H7 (cell line): Measurements from ENCODE around the gene TPK1. TPM values are rescaled to one million over a fixed set of nuclear protein-coding genes. Genes with fewer than 3 reads are reported as not detected.

Experiments
- DNase-seq: peaks from one replicate; pipeline ENCODE4 v3.0.0; 2012
- H3K27me3 ChIP-seq: 2 replicates; pipeline ENCODE4 v1.6.0; 2011; ENCODE audit warnings: mild to moderate bottlenecking, low read length; ENCODE audit not compliant: control insufficient read depth, insufficient read depth
- H3K36me3 ChIP-seq: replicated peaks from 2 replicates; pipeline ENCODE4 v1.5.1; 2011; ENCODE audit warnings: low read length; ENCODE audit not compliant: control insufficient read depth, insufficient read depth
- H3K4me3 ChIP-seq: 2 replicates; pipeline ENCODE4 v1.5.1; 2011; ENCODE audit warnings: low read depth, mild to moderate bottlenecking, control low read depth, low read length, moderate library complexity; ENCODE audit not compliant: insufficient read depth
- total RNA-seq: library from RNA; depleted of rRNA; stranded (reverse); fragments of >200 nt; shearing (Covaris generic); gene quantifications from 2 replicates; pipeline ENCODE4 v1.2.3, GENCODE V29; 2014

Gene TPK1
- total RNA-seq, 1 experiment from 2014 or later = 6.2 TPM

GRCh38 chr7:144518360-144518759, 317.5 kb downstream of the TPK1 start:
- H3K36me3 ChIP-seq = no peaks in the 10 kb centered on the region
- H3K4me3 ChIP-seq = no peak overlapping the region
- H3K27me3 ChIP-seq = no peaks in the 10 kb centered on the region
- DNase-seq = no peak

GRCh38 chr7:144517749-144518148, 318.1 kb downstream of the TPK1 start:
- Histone ChIP-seq H3K27me3 (no peaks in the 10 kb centered on the region), H3K36me3 (no peaks in the 10 kb centered on the region), H3K4me3 (no peak overlapping the region)
- DNase-seq = no peak

GRCh38 chr7:144516729-144517525, 318.9 kb downstream of the TPK1 start:
- DNase-seq = no peak
- Histone ChIP-seq H3K36me3 (no peaks in the 10 kb centered on the region), H3K4me3 (no peak overlapping the region), H3K27me3 (no peaks in the 10 kb centered on the region)

- H3K36me3 ChIP-seq = no peaks in the 10 kb centered on the region
- no peak overlapping the region for H3K4me3 ChIP-seq
- H3K27me3 ChIP-seq = no peaks in the 10 kb centered on the region
- no peak for DNase-seq
Measured at GRCh38 chr7:144513334-144513733, 322.5 kb downstream of the TPK1 start.

GRCh38 chr7:144510621-144511020, 325.2 kb downstream of the TPK1 start:
- DNase-seq = no peak
- Histone ChIP-seq H3K4me3 (no peak overlapping the region), H3K36me3 (no peaks in the 10 kb centered on the region), H3K27me3 (no peaks in the 10 kb centered on the region)

- no peak overlapping the region for H3K4me3 ChIP-seq
- no peak for DNase-seq
- H3K36me3 ChIP-seq = no peaks in the 10 kb centered on the region
- no peaks in the 10 kb centered on the region for H3K27me3 ChIP-seq
Measured at GRCh38 chr7:144508702-144509101, 327.2 kb downstream of the TPK1 start.

- no peak for DNase-seq
Measured at GRCh38 chr7:144503215-144503614, 332.6 kb downstream of the TPK1 start.

GRCh38 chr7:144500225-144500624, 335.6 kb downstream of the TPK1 start:
- H3K36me3 ChIP-seq = no peaks in the 10 kb centered on the region
- no peak for DNase-seq
- no peak overlapping the region for H3K4me3 ChIP-seq
- H3K27me3 ChIP-seq = no peaks in the 10 kb centered on the region

More at GRCh38 chr7:144503215-144503614, 332.6 kb downstream of the TPK1 start:
- Histone ChIP-seq H3K36me3 (no peaks in the 10 kb centered on the region), H3K27me3 (no peaks in the 10 kb centered on the region), H3K4me3 (no peak overlapping the region)

GRCh38 chr7:144497282-144497681, 338.6 kb downstream of the TPK1 start:
- DNase-seq = no peak
- no peaks in the 10 kb centered on the region for H3K27me3 ChIP-seq
- H3K4me3 ChIP-seq = no peak overlapping the region
- no peaks in the 10 kb centered on the region for H3K36me3 ChIP-seq

GRCh38 chr7:144494355-144494754, 341.5 kb downstream of the TPK1 start:
- H3K4me3 ChIP-seq = no peak overlapping the region
- H3K27me3 ChIP-seq = no peaks in the 10 kb centered on the region
- no peaks in the 10 kb centered on the region for H3K36me3 ChIP-seq
- no peak for DNase-seq

- Histone ChIP-seq H3K36me3 (no peaks in the 10 kb centered on the region), H3K4me3 (no peak overlapping the region), H3K27me3 (no peaks in the 10 kb centered on the region)
- no peak for DNase-seq
Measured at GRCh38 chr7:144489504-144489903, 346.3 kb downstream of the TPK1 start.

GRCh38 chr7:144488977-144489376, 346.9 kb downstream of the TPK1 start:
- Histone ChIP-seq H3K36me3 (no peaks in the 10 kb centered on the region), H3K4me3 (no peak overlapping the region), H3K27me3 (no peaks in the 10 kb centered on the region)
- no peak for DNase-seq

GRCh38 chr7:144487901-144488300, 348.0 kb downstream of the TPK1 start:
- peak; percentile 35 for DNase-seq
- Histone ChIP-seq H3K27me3 (no peaks in the 10 kb centered on the region), H3K4me3 (no peak overlapping the region), H3K36me3 (no peaks in the 10 kb centered on the region)

- no peak for DNase-seq
- H3K4me3 ChIP-seq = no peak overlapping the region
- no peaks in the 10 kb centered on the region for H3K27me3 ChIP-seq
- no peaks in the 10 kb centered on the region for H3K36me3 ChIP-seq
Measured at GRCh38 chr7:144484445-144484844, 351.4 kb downstream of the TPK1 start.

GRCh38 chr7:144483189-144483588, 352.7 kb downstream of the TPK1 start:
- Histone ChIP-seq H3K36me3 (no peaks in the 10 kb centered on the region), H3K4me3 (no peak overlapping the region), H3K27me3 (no peaks in the 10 kb centered on the region)
- DNase-seq = no peak

- H3K36me3 ChIP-seq = no peaks in the 10 kb centered on the region
- H3K4me3 ChIP-seq = no peak overlapping the region
- H3K27me3 ChIP-seq = no peaks in the 10 kb centered on the region
- DNase-seq = no peak
Measured at GRCh38 chr7:144481833-144482232, 354.0 kb downstream of the TPK1 start.
